Measurements from ENCODE around the gene CORO1C. TPM values are rescaled to one million over a fixed set of nuclear protein-coding genes. Genes with fewer than 3 reads are reported as not detected.

The CORO1C gene
- total RNA-seq, 1 donor from 2014 or later = 391 TPM

DNA sequence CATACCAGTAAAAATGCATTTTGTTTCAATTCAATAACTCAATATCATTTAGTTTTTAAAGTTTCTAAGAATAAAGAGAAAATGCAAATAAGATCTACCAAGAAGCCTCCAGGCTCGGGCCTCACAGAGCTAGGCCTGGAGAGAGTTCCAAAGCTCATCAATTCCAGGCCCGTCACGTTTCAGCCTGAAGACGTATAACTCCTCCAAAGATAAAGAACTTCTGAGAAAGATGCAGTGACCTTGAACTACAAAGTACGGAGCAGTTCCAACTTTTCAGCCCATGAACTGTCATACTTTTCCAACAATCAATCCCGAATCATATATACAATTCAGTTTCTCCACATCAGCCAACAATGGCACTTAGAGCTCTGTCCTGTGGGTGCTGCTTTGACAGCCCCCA lies 17.8 kb downstream of the CORO1C start:
- Mint-ChIP-seq H3K36me3 (ENCODE audit: low read depth, unreplicated experiment) (peaks cover 9% of the 10 kb centered on the region), H3K27ac (ENCODE audit: unreplicated experiment) (peak overlapping the region; percentile 72), H3K9me3 (ENCODE audit: unreplicated experiment) (no peaks in the 10 kb centered on the region), H3K4me3 (ENCODE audit: unreplicated experiment) (no peak overlapping the region), H3K4me1 (ENCODE audit: low read depth, unreplicated experiment) (peaks cover 42% of the 10 kb centered on the region), H3K27me3 (ENCODE audit: low read depth, unreplicated experiment) (no peaks in the 10 kb centered on the region)
- no peak for DNase-seq (ENCODE audit: low read depth)
- H3K4me1 ChIP-seq (ENCODE audit: insufficient read depth, low read length) = peaks cover 16% of the 10 kb centered on the region
- H3K79me2 ChIP-seq (ENCODE audit: insufficient read depth, low read length) = peaks cover 100% of the 10 kb centered on the region
- H3K4me2 ChIP-seq (ENCODE audit: low read length) = peak overlapping the region; percentile 45
- H3K27ac ChIP-seq (ENCODE audit: low read depth, low read length) = peak overlapping the region; percentile 22
- H2AFZ ChIP-seq (ENCODE audit: low read depth, low read length) = no peak overlapping the region
- TF ChIP-seq, protein P1, sequence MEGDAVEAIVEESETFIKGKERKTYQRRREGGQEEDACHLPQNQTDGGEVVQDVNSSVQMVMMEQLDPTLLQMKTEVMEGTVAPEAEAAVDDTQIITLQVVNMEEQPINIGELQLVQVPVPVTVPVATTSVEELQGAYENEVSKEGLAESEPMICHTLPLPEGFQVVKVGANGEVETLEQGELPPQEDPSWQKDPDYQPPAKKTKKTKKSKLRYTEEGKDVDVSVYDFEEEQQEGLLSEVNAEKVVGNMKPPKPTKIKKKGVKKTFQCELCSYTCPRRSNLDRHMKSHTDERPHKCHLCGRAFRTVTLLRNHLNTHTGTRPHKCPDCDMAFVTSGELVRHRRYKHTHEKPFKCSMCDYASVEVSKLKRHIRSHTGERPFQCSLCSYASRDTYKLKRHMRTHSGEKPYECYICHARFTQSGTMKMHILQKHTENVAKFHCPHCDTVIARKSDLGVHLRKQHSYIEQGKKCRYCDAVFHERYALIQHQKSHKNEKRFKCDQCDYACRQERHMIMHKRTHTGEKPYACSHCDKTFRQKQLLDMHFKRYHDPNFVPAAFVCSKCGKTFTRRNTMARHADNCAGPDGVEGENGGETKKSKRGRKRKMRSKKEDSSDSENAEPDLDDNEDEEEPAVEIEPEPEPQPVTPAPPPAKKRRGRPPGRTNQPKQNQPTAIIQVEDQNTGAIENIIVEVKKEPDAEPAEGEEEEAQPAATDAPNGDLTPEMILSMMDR (IDR thresholded peaks at IDR 0.05; ENCODE audit: insufficient read depth, low read depth, low read length) = no peak
- TF ChIP-seq EZH2 (IDR thresholded peaks at IDR 0.05; ENCODE audit: insufficient read depth, low read length) = no peak
- no peak overlapping the region for H3K4me3 ChIP-seq (ENCODE audit: insufficient read depth, low read depth, low read length)
- FAIRE-seq = no peak
- no peak overlapping the region for H3K9ac ChIP-seq (ENCODE audit: low read length)
- H3K36me3 ChIP-seq (ENCODE audit: insufficient read depth, low read length) = peaks cover 12% of the 10 kb centered on the region
- no peaks in the 10 kb centered on the region for H3K9me3 ChIP-seq (ENCODE audit: insufficient read depth, low read depth, low read length)
- peaks cover 80% of the 10 kb centered on the region for H4K20me1 ChIP-seq (ENCODE audit: insufficient read depth, low read length)
- no peaks in the 10 kb centered on the region for H3K27me3 ChIP-seq (ENCODE audit: insufficient read depth, low read length)

DNA sequence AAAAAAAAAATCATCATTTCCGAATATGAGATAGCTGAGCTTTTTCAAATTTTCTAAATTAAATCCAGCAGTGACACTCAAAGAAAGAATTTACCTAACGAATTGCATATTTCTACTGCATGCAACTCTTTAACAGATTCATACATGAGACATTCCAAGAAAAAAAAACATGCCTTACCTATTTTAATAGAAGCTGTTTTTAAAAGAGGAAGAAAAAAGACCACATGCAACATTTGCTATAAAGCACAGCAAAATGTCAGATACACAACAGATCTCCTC lies 18.5 kb downstream of the CORO1C start:
- peaks cover 12% of the 10 kb centered on the region for H3K36me3 ChIP-seq (ENCODE audit: insufficient read depth, low read length)
- Mint-ChIP-seq H3K27ac (ENCODE audit: unreplicated experiment) (no peak overlapping the region), H3K36me3 (ENCODE audit: low read depth, unreplicated experiment) (peaks cover 9% of the 10 kb centered on the region), H3K9me3 (ENCODE audit: unreplicated experiment) (no peaks in the 10 kb centered on the region), H3K4me1 (ENCODE audit: low read depth, unreplicated experiment) (peaks cover 41% of the 10 kb centered on the region), H3K4me3 (ENCODE audit: unreplicated experiment) (no peak overlapping the region), H3K27me3 (ENCODE audit: low read depth, unreplicated experiment) (no peaks in the 10 kb centered on the region)
- no peak for TF ChIP-seq EZH2 (IDR thresholded peaks at IDR 0.05; ENCODE audit: insufficient read depth, low read length)
- TF ChIP-seq, protein P1 (IDR thresholded peaks at IDR 0.05; ENCODE audit: insufficient read depth, low read depth, low read length) = no peak
- no peaks in the 10 kb centered on the region for H3K27me3 ChIP-seq (ENCODE audit: insufficient read depth, low read length)
- H4K20me1 ChIP-seq (ENCODE audit: insufficient read depth, low read length) = peaks cover 83% of the 10 kb centered on the region
- H3K4me1 ChIP-seq (ENCODE audit: insufficient read depth, low read length) = peaks cover 16% of the 10 kb centered on the region
- H3K79me2 ChIP-seq (ENCODE audit: insufficient read depth, low read length) = peaks cover 100% of the 10 kb centered on the region
- H2AFZ ChIP-seq (ENCODE audit: low read depth, low read length) = no peak overlapping the region
- H3K9me3 ChIP-seq (ENCODE audit: insufficient read depth, low read depth, low read length) = no peaks in the 10 kb centered on the region
- H3K4me3 ChIP-seq (ENCODE audit: insufficient read depth, low read depth, low read length) = no peak overlapping the region
- H3K4me2 ChIP-seq (ENCODE audit: low read length) = peak overlapping the region; percentile 45
- no peak overlapping the region for H3K27ac ChIP-seq (ENCODE audit: low read depth, low read length)
- no peak overlapping the region for H3K9ac ChIP-seq (ENCODE audit: low read length)
- FAIRE-seq = no peak
- DNase-seq (ENCODE audit: low read depth) = no peak

DNA sequence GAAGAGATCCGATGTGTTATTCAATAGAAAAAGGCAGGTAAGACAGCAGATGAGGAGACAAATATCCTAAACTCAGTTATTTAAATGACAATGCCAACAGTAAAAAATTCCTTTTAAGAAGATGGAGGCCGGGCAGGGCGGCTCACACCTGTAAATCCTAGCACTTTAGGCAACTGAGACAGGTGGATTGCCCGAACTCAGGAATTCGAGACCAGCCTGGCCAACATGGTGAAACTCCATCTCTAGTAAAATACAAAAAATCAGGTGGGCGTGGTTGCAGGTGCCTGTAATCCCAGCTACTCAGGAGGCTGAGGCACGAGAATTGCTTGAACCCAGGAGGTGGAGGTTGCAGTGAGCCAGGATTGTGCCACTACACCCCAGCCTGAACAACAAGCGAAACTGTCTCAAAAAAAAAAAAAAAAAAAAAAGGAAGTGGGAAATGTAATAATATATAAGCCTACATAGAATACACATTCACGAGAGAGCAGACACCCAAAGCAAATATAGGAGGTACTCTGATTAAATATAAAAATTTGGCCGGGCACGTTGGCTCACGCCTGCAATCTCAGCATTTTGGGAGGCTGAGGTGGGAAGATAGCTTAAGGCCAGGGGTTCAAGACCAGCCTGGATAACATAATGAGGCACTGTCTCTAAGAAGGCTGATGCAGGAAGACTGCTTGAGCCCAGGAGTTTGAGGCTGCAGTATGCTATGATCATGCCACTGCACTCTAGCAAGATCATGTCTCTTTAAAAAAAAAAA lies 19.0 kb downstream of the CORO1C start:
- peaks cover 42% of the 10 kb centered on the region for H3K4me1 Mint-ChIP-seq (ENCODE audit: low read depth, unreplicated experiment)
- H3K36me3 Mint-ChIP-seq (ENCODE audit: low read depth, unreplicated experiment) = peaks cover 9% of the 10 kb centered on the region
- no peaks in the 10 kb centered on the region for H3K27me3 ChIP-seq (ENCODE audit: insufficient read depth, low read length)
- H3K36me3 ChIP-seq (ENCODE audit: insufficient read depth, low read length) = peaks cover 12% of the 10 kb centered on the region
- no peak overlapping the region for H3K4me3 ChIP-seq (ENCODE audit: insufficient read depth, low read depth, low read length)
- TF ChIP-seq EZH2 (IDR thresholded peaks at IDR 0.05; ENCODE audit: insufficient read depth, low read length) = no peak
- TF ChIP-seq, protein P1 (IDR thresholded peaks at IDR 0.05; ENCODE audit: insufficient read depth, low read depth, low read length) = no peak
- DNase-seq (ENCODE audit: low read depth) (no peak), FAIRE-seq (no peak)
- no peak overlapping the region for H2AFZ ChIP-seq (ENCODE audit: low read depth, low read length)
- H3K4me2 ChIP-seq (ENCODE audit: low read length) = no peak overlapping the region
- peaks cover 14% of the 10 kb centered on the region for H3K4me1 ChIP-seq (ENCODE audit: insufficient read depth, low read length)
- peaks cover 84% of the 10 kb centered on the region for H4K20me1 ChIP-seq (ENCODE audit: insufficient read depth, low read length)
- no peaks in the 10 kb centered on the region for H3K9me3 ChIP-seq (ENCODE audit: insufficient read depth, low read depth, low read length)
- peaks cover 100% of the 10 kb centered on the region for H3K79me2 ChIP-seq (ENCODE audit: insufficient read depth, low read length)
- H3K27ac ChIP-seq (ENCODE audit: low read depth, low read length) = no peak overlapping the region
- peak overlapping the region; percentile 15 for H3K27ac Mint-ChIP-seq (ENCODE audit: unreplicated experiment)
- no peak overlapping the region for H3K4me3 Mint-ChIP-seq (ENCODE audit: unreplicated experiment)
- no peaks in the 10 kb centered on the region for H3K27me3 Mint-ChIP-seq (ENCODE audit: low read depth, unreplicated experiment)
- no peak overlapping the region for H3K9ac ChIP-seq (ENCODE audit: low read length)
- H3K9me3 Mint-ChIP-seq (ENCODE audit: unreplicated experiment) = no peaks in the 10 kb centered on the region

Measured in astrocyte (in vitro differentiated cells and primary cell).